ENCODE results near the gene EPO. TPM values are rescaled to one million over a fixed set of nuclear protein-coding genes. Genes with fewer than 3 reads are reported as not detected.

Gene EPO
- total RNA-seq (ENCODE audit: low replicate concordance) = not detected in 2 replicates

GRCh38 chr7:100720279-100720670 is at the start of gene EPO:
Gene EPO (plus strand): TSS chr7:100720468. CDS start chr7:100720981, 513 bp downstream.

GRCh38 chr7:100673302-100673941 is 46.8 kb upstream of the EPO start, which contains the start of gene GNB2:
Gene GNB2 (plus strand): TSS chr7:100673740. CDS start chr7:100676266, 2,526 bp downstream.

GRCh38 chr7:100694098-100694745 is 26.0 kb upstream of the EPO start, which contains the start of gene GIGYF1:
Gene GIGYF1 (minus strand): TSS chr7:100694250. CDS start chr7:100688238, 6,012 bp downstream.

GRCh38 chr7:100705753-100706671 is 14.3 kb upstream of the EPO start, which contains the start of gene POP7:
Gene POP7 (plus strand): TSS chr7:100706121. CDS start chr7:100706831, 710 bp downstream.

Other genes starting within 250 kb of the EPO start
- gene TSC22D4, start 241.3 kb upstream of the EPO start, total RNA-seq (ENCODE audit: low replicate concordance) = 5.3 and 15.7 TPM in 2 replicates
- 0.12 and 0.38 TPM in 2 replicates for gene NYAP1, start 236.5 kb upstream of the EPO start, total RNA-seq (ENCODE audit: low replicate concordance)
- gene AGFG2, start 181.3 kb upstream of the EPO start, total RNA-seq (ENCODE audit: low replicate concordance) = 1.2 and 4.7 TPM in 2 replicates
- gene SAP25, start 146.6 kb upstream of the EPO start, total RNA-seq (ENCODE audit: low replicate concordance) = 0.08 TPM in 1 of 2 replicates, not detected in the other
- 2.2 and 5.3 TPM in 2 replicates for gene LRCH4, start 134.3 kb upstream of the EPO start, total RNA-seq (ENCODE audit: low replicate concordance)
- 0.30 TPM in 1 of 2 replicates, not detected in the other for gene FBXO24, start 134.1 kb upstream of the EPO start, total RNA-seq (ENCODE audit: low replicate concordance)
- 46.9 and 69.1 TPM in 2 replicates for gene PCOLCE, start 118.1 kb upstream of the EPO start, total RNA-seq (ENCODE audit: low replicate concordance)
- gene MOSPD3, start 107.9 kb upstream of the EPO start, total RNA-seq (ENCODE audit: low replicate concordance) = 1.1 and 4.4 TPM in 2 replicates
- under 0.01 and 0.08 TPM in 2 replicates for gene TFR2, start 78.9 kb upstream of the EPO start, total RNA-seq (ENCODE audit: low replicate concordance)
- gene ACTL6B, start 64.0 kb upstream of the EPO start, total RNA-seq (ENCODE audit: low replicate concordance) = not detected in 2 replicates
- gene GNB2, start 46.7 kb upstream of the EPO start, total RNA-seq (ENCODE audit: low replicate concordance) = 65.9 and 86.6 TPM in 2 replicates
- 7.0 and 23.6 TPM in 2 replicates for gene GIGYF1, start 26.2 kb upstream of the EPO start, total RNA-seq (ENCODE audit: low replicate concordance)
- gene POP7, start 14.3 kb upstream of the EPO start, total RNA-seq (ENCODE audit: low replicate concordance) = 13.1 and 37.7 TPM in 2 replicates
- gene ZAN, start 13.1 kb downstream of the EPO start, total RNA-seq (ENCODE audit: low replicate concordance) = not detected in 2 replicates
- 83.1 and 90.3 TPM in 2 replicates for gene EPHB4, start 107.1 kb downstream of the EPO start, total RNA-seq (ENCODE audit: low replicate concordance)
- 7.0 and 13.2 TPM in 2 replicates for gene SLC12A9, start 132.2 kb downstream of the EPO start, total RNA-seq (ENCODE audit: low replicate concordance)
- 70.6 and 75.7 TPM in 2 replicates for gene TRIP6, start 146.9 kb downstream of the EPO start, total RNA-seq (ENCODE audit: low replicate concordance)
- gene SRRT, start 154.6 kb downstream of the EPO start, total RNA-seq (ENCODE audit: low replicate concordance) = 33.9 and 40.3 TPM in 2 replicates
- gene UFSP1, start 169.2 kb downstream of the EPO start, total RNA-seq (ENCODE audit: low replicate concordance) = 1.2 and 5.7 TPM in 2 replicates
- gene ACHE, start 175.4 kb downstream of the EPO start, total RNA-seq (ENCODE audit: low replicate concordance) = 0.38 TPM in 1 of 2 replicates, not detected in the other
- gene MUC3A, start 229.1 kb downstream of the EPO start, total RNA-seq (ENCODE audit: low replicate concordance) = not detected in 2 replicates
- not detected in 2 replicates for gene MUC12, start 249.1 kb downstream of the EPO start, total RNA-seq (ENCODE audit: low replicate concordance)

Measured in smooth muscle cell of the coronary artery (primary cell).